ENCODE data around the gene BACH1.

- no peak for TF ChIP-seq EZH2 (IDR thresholded peaks at IDR 0.05; ENCODE audit: insufficient read depth, poor library complexity, severe bottlenecking)
- TF ChIP-seq EZH2phosphoT487 (IDR thresholded peaks at IDR 0.05; ENCODE audit: insufficient read depth, low read depth), result no peak
Measured at GRCh38 chr21:29386803-29387202, 88.1 kb downstream of the BACH1 start.
